H9 (cell line): Measurements from ENCODE around the gene PDE3A. TPM values are rescaled to one million over a fixed set of nuclear protein-coding genes. Genes with fewer than 3 reads are reported as not detected.

Experiments used
- DNase-seq: peaks from one replicate; pipeline ENCODE4 v3.0.0-alpha.2; 2017
- H2AFZ ChIP-seq: one replicate; pipeline ENCODE4 v1.6.1; 2013; ENCODE audit warnings: mild to moderate bottlenecking, low read length, control low read depth, moderate library complexity
- H2AK5ac ChIP-seq: 2 replicates; pipeline ENCODE4 v1.6.1; 2013; ENCODE audit warnings: low read length, control low read depth, mixed read lengths; ENCODE audit not compliant: insufficient read length
- H2BK120ac ChIP-seq: one replicate; pipeline ENCODE4 v1.6.1; 2013; ENCODE audit warnings: low read depth, mild to moderate bottlenecking, low read length, control low read depth, inconsistent platforms; ENCODE audit not compliant: poor library complexity, severe bottlenecking
- H2BK12ac ChIP-seq: 2 replicates; pipeline ENCODE4 v1.6.1; 2013; ENCODE audit warnings: low read length, control low read depth, mixed read lengths, low read depth; ENCODE audit not compliant: insufficient read length
- H2BK15ac ChIP-seq: 2 replicates; pipeline ENCODE4 v1.6.1; 2013; ENCODE audit warnings: low read depth, low read length, control low read depth
- H2BK20ac ChIP-seq: one replicate; pipeline ENCODE4 v1.6.1; 2013; ENCODE audit warnings: low read depth, mild to moderate bottlenecking, low read length, control low read depth, inconsistent platforms; ENCODE audit not compliant: poor library complexity, severe bottlenecking
- H2BK5ac ChIP-seq: 2 replicates; pipeline ENCODE4 v1.6.1; 2013; ENCODE audit warnings: low read length, control low read depth, mixed read lengths; ENCODE audit not compliant: insufficient read length
- H3K14ac ChIP-seq: 2 replicates; pipeline ENCODE4 v1.6.1; 2013; ENCODE audit warnings: low read length, control low read depth; ENCODE audit not compliant: insufficient read depth
- H3K18ac ChIP-seq: 2 replicates; pipeline ENCODE4 v1.6.1; 2013; ENCODE audit warnings: low read depth, mild to moderate bottlenecking, mixed read lengths, low read length, control low read depth; ENCODE audit not compliant: insufficient read length
- H3K23ac ChIP-seq: 2 replicates; pipeline ENCODE4 v1.6.1; 2013; ENCODE audit warnings: low read length, control low read depth, mixed read lengths, low read depth; ENCODE audit not compliant: insufficient read length
- H3K23me2 ChIP-seq: 2 replicates; pipeline ENCODE4 v1.6.1; 2013; ENCODE audit warnings: low read depth, mild to moderate bottlenecking, mixed read lengths, low read length, control low read depth; ENCODE audit not compliant: insufficient read length, poor library complexity, severe bottlenecking
- H3K27ac ChIP-seq: 2 replicates; pipeline ENCODE4 v1.5.1; 2013; ENCODE audit warnings: low read length, control low read depth, mixed read lengths, low read depth; ENCODE audit not compliant: insufficient read length
- H3K27me3 ChIP-seq: 2 replicates; pipeline ENCODE4 v1.6.1; 2013; ENCODE audit warnings: low read length, control low read depth, inconsistent platforms; ENCODE audit not compliant: insufficient read depth
- H3K4ac ChIP-seq: 2 replicates; pipeline ENCODE4 v1.6.1; 2013; ENCODE audit warnings: low read depth, mild to moderate bottlenecking, control low read depth, inconsistent platforms, low read length, moderate library complexity
- H3K4me1 ChIP-seq: 2 replicates; pipeline ENCODE4 v1.6.1; 2013; ENCODE audit warnings: low read length, control low read depth, inconsistent platforms; ENCODE audit not compliant: insufficient read depth
- H3K4me2 ChIP-seq: 2 replicates; pipeline ENCODE4 v1.6.1; 2013; ENCODE audit warnings: low read length, control low read depth, mixed read lengths; ENCODE audit not compliant: insufficient read length, insufficient read depth
- H3K56ac ChIP-seq: 2 replicates; pipeline ENCODE4 v1.6.1; 2013; ENCODE audit warnings: low read depth, mild to moderate bottlenecking, mixed read lengths, low read length, control low read depth; ENCODE audit not compliant: insufficient read length
- H3K79me1 ChIP-seq: 2 replicates; pipeline ENCODE4 v1.6.1; 2013; ENCODE audit warnings: low read depth, mild to moderate bottlenecking, moderate library complexity, low read length, control low read depth, inconsistent platforms; ENCODE audit not compliant: insufficient read depth, poor library complexity, severe bottlenecking
- H3K79me2 ChIP-seq: 2 replicates; pipeline ENCODE4 v1.6.1; 2013; ENCODE audit warnings: low read length, control low read depth, inconsistent platforms; ENCODE audit not compliant: insufficient read depth
- H3K9ac ChIP-seq: 2 replicates; pipeline ENCODE4 v1.6.1; 2013; ENCODE audit warnings: low read length, control low read depth, mixed read lengths; ENCODE audit not compliant: insufficient read length; ENCODE audit errors: extremely low read depth
- H3K9me3 ChIP-seq: one replicate; pipeline ENCODE4 v1.6.1; 2013; ENCODE audit warnings: low read depth, low read length, inconsistent platforms; ENCODE audit not compliant: control insufficient read depth
- H3T11ph ChIP-seq: one replicate; pipeline ENCODE4 v1.6.1; 2013; ENCODE audit warnings: mild to moderate bottlenecking, low read length, control low read depth, inconsistent platforms
- H4K20me1 ChIP-seq: one replicate; pipeline ENCODE4 v1.6.1; 2013; ENCODE audit not compliant: control insufficient read depth, insufficient read length, insufficient read depth
- H4K5ac ChIP-seq: 2 replicates; pipeline ENCODE4 v1.6.1; 2013; ENCODE audit warnings: low read depth, mild to moderate bottlenecking, mixed read lengths, low read length, control low read depth; ENCODE audit not compliant: insufficient read length
- H4K8ac ChIP-seq: replicated peaks from 2 replicates; pipeline ENCODE4 v1.6.1; 2013; ENCODE audit warnings: low read length, control low read depth, mixed read lengths, low read depth; ENCODE audit not compliant: insufficient read length
- H4K91ac ChIP-seq: 2 replicates; pipeline ENCODE4 v1.6.1; 2013; ENCODE audit warnings: low read depth, mild to moderate bottlenecking, moderate library complexity, mixed read lengths, low read length, control low read depth; ENCODE audit not compliant: insufficient read length
- H3K27ac Mint-ChIP-seq, 3 experiments: 2 replicates in 2 of 3; 3 replicates in 1 of 3; pipeline ENCODE4 v1.8.0; 2020 to 2021; ENCODE audit warnings: mixed read lengths in 3 of 3, mild to moderate bottlenecking in 1 of 3, moderate library complexity in 1 of 3
- H3K27me3 Mint-ChIP-seq: 2 replicates; pipeline ENCODE4 v1.8.0; 2021; ENCODE audit warnings: low read depth, mild to moderate bottlenecking, moderate library complexity, mixed read lengths
- H3K36me3 Mint-ChIP-seq, 3 experiments: 2 replicates in 2 of 3; 3 replicates in 1 of 3; pipeline ENCODE4 v1.8.0; 2020 to 2021; ENCODE audit warnings: low read depth in 3 of 3, mixed read lengths in 3 of 3; ENCODE audit not compliant: insufficient read depth in 1 of 3
- H3K4me1 Mint-ChIP-seq, 2 experiments: 2 replicates each; pipeline ENCODE4 v1.8.0; 2020; ENCODE audit warnings: mixed read lengths in 2 of 2
- H3K4me3 Mint-ChIP-seq, 2 experiments: 2 replicates in 1 of 2; 3 replicates in 1 of 2; pipeline ENCODE4 v1.8.0; 2020 to 2021; ENCODE audit warnings: mild to moderate bottlenecking in 2 of 2, mixed read lengths in 2 of 2, moderate library complexity in 1 of 2
- H3K9me3 Mint-ChIP-seq, 2 experiments: 2 replicates in 1 of 2; 3 replicates in 1 of 2; pipeline ENCODE4 v1.8.0; 2020; ENCODE audit warnings: mild to moderate bottlenecking in 2 of 2, mixed read lengths in 2 of 2, moderate library complexity in 1 of 2
- CTCF ChIP-seq: fragments of 200-600 bp; sonication (generic); conservative IDR thresholded peaks from 3 replicates; pipeline ENCODE4 v1.8.0; 2021; ENCODE audit warnings: antibody characterized with exemption, mild to moderate bottlenecking
- WGBS: extraction: QIAGEN DNeasy Blood & Tissue Kit; methylation state at CpG from one replicate; pipeline ENCODE4 v1.1.7; 2013; ENCODE audit warnings: missing lambda C conversion rate, low lambda C conversion rate, mixed read lengths; ENCODE audit not compliant: insufficient read length; ENCODE audit errors: extremely low coverage; 5-methylcytosine and 5-hydroxymethylcytosine counted together
- total RNA-seq: library from RNA; stranded (reverse); gene quantifications from 2 replicates; pipeline ENCODE4 v1.2.1, GENCODE V29; 2021

The PDE3A gene
- total RNA-seq, 1 experiment from 2014 or later: 3.0 TPM

GRCh38 chr12:20366776-20367409 is 1.4 kb upstream of the PDE3A start:
- no peak overlapping the region for H3K4me3 Mint-ChIP-seq

More at GRCh38 chr12:20366776-20367409, 1.4 kb upstream of the PDE3A start:
- no peak overlapping the region for H3K56ac ChIP-seq
- H3K4me1 ChIP-seq: no peaks in the 10 kb centered on the region; the same call in 1 of the 2 replicates
- no peaks in the 10 kb centered on the region for H3K79me1 ChIP-seq
- no peak overlapping the region for H2BK20ac ChIP-seq
- no peak overlapping the region for H3K9ac ChIP-seq
- H3K23ac ChIP-seq: no peak overlapping the region
- H3K79me2 ChIP-seq: no peaks in the 10 kb centered on the region
- H2BK12ac ChIP-seq: no peak overlapping the region
- H3K9me3 ChIP-seq: no peaks in the 10 kb centered on the region
- H3K4ac ChIP-seq: no peak overlapping the region
- H3K27me3 ChIP-seq: peaks cover 2% of the 10 kb centered on the region; the same call in 1 of the 2 replicates
- no peak overlapping the region for H4K8ac ChIP-seq
- H4K20me1 ChIP-seq: no peaks in the 10 kb centered on the region
- H3K27ac ChIP-seq: no peak overlapping the region
- no CpG with 5 or more reads among the region's 2 CpGs for WGBS
- no peak overlapping the region for H2BK15ac ChIP-seq
- H3K23me2 ChIP-seq: peaks cover 21% of the 10 kb centered on the region
- TF ChIP-seq CTCF: no peak
- Mint-ChIP-seq H3K9me3 (no peaks in the 10 kb centered on the region), H3K27me3 (peaks cover 29% of the 10 kb centered on the region), H3K36me3 (no peaks in the 10 kb centered on the region; a peak in 1 of 7 replicates), H3K4me1 (peaks cover 16 to 17% of the 10 kb centered on the region in 2 experiments), H3K27ac (no peak overlapping the region)
- no peak for DNase-seq
- H2AFZ ChIP-seq: no peak overlapping the region
- H4K5ac ChIP-seq: no peak overlapping the region
- H3K14ac ChIP-seq: no peak overlapping the region
- no peak overlapping the region for H2AK5ac ChIP-seq
- H2BK5ac ChIP-seq: no peak overlapping the region
- H3K18ac ChIP-seq: no peak overlapping the region
- H3K4me2 ChIP-seq: no peak overlapping the region
- H4K91ac ChIP-seq: no peak overlapping the region
- H3T11ph ChIP-seq: no peak overlapping the region
- no peak overlapping the region for H2BK120ac ChIP-seq
